IMR-90 (cell line): Measurements from ENCODE around the gene SYCP3.

Experiments
- CTCF ChIP-seq: conservative IDR thresholded peaks from 2 replicates; pipeline ENCODE4 v1.5.1; 2012; ENCODE audit warnings: mild to moderate bottlenecking, low read depth, low read length, improper control_type of control experiment
- POLR2A ChIP-seq: IDR thresholded peaks from 2 replicates; pipeline ENCODE4 v1.6.1; 2012; ENCODE audit warnings: mild to moderate bottlenecking, low read depth, low read length
- RAD21 ChIP-seq: IDR thresholded peaks from 2 replicates; pipeline ENCODE4 v1.6.1; 2012; ENCODE audit warnings: low read length, improper control_type of control experiment
- SMC3 ChIP-seq: fragments of 150-350 bp; IDR thresholded peaks from 2 replicates; pipeline ENCODE4 v1.6.1; 2016; ENCODE audit warnings: low read depth, mild to moderate bottlenecking, antibody characterized with exemption, low read length, moderate library complexity

- no peak for TF ChIP-seq CTCF
- no peak for TF ChIP-seq POLR2A
- no peak for TF ChIP-seq RAD21
- TF ChIP-seq SMC3 = no peak
These were observed 22.1 kb upstream of the SYCP3 start for GRCh38 chr12:101761350-101761749.
